IMR-90 (cell line): ENCODE measurements around the gene ZNF385D. TPM values are rescaled to one million over a fixed set of nuclear protein-coding genes. Genes with fewer than 3 reads are reported as not detected.
"Not testable (repeated sequence)": the region's sequence is repeated elsewhere in the genome, so short reads cannot be mapped to it uniquely, and the experiment has no call there.

ENCODE experiments used
- ATAC-seq: fragments of 200-7000 bp; cut with Tn5 transposase; 2 replicates; pipeline ENCODE4 v1.9.1; 2020; ENCODE audit warnings: low read depth, mild to moderate bottlenecking, moderate library complexity
- BruUV-seq: library from RNA; stranded (reverse); fragments of 400-500 nt; replicated peaks from 2 replicates; lab custom pipeline; 2021; lab: Mats Ljungman, UMichigan
- CTCF ChIA-PET: fragments of 300-600 bp; formaldehyde crosslinking; extraction: SDS; loops from one replicate; lab custom pipeline; 2021; ENCODE audit warnings: antibody characterized with exemption; lab: Yijun Ruan, JAX
- POLR2A ChIA-PET: fragments of 300-600 bp; sonication (Branson Sonifier 250); formaldehyde crosslinking; loops from one replicate; lab custom pipeline; 2022; ENCODE audit warnings: antibody characterized with exemption; ENCODE audit not compliant: unreplicated experiment; lab: Charles Lee
- DNase-seq: peaks from one replicate; pipeline ENCODE4 v3.0.0; 2013
- H2AFZ ChIP-seq: replicated peaks from 2 replicates; pipeline ENCODE3; 2013; ENCODE audit warnings: low read length, mild to moderate bottlenecking; ENCODE audit not compliant: poor library complexity
- H2AK5ac ChIP-seq: 2 replicates; pipeline ENCODE4 v1.6.1; 2013; ENCODE audit warnings: low read depth, low read length, inconsistent platforms
- H2AK9ac ChIP-seq: replicated peaks from 2 replicates; pipeline ENCODE3; 2013; ENCODE audit warnings: mild to moderate bottlenecking, low read depth, low read length, moderate library complexity; ENCODE audit not compliant: poor library complexity
- H2BK120ac ChIP-seq: 2 replicates; pipeline ENCODE4 v1.6.1; 2013; ENCODE audit warnings: low read depth, low read length, inconsistent platforms
- H2BK15ac ChIP-seq: 3 replicates; pipeline ENCODE4 v1.6.1; 2013; ENCODE audit warnings: low read depth, low read length, inconsistent platforms
- H2BK20ac ChIP-seq: 2 replicates; pipeline ENCODE4 v1.6.1; 2013; ENCODE audit warnings: low read depth, mild to moderate bottlenecking, inconsistent platforms, low read length, moderate library complexity
- H2BK5ac ChIP-seq: 2 replicates; pipeline ENCODE4 v1.6.1; 2013; ENCODE audit warnings: mild to moderate bottlenecking, low read depth, low read length, inconsistent platforms; ENCODE audit not compliant: poor library complexity, severe bottlenecking
- H3K14ac ChIP-seq: replicated peaks from 2 replicates; pipeline ENCODE4 v1.6.1; 2013; ENCODE audit warnings: low read depth, low read length, inconsistent platforms
- H3K18ac ChIP-seq: 2 replicates; pipeline ENCODE4 v1.6.1; 2013; ENCODE audit warnings: low read depth, low read length, control low read depth
- H3K23ac ChIP-seq: 2 replicates; pipeline ENCODE4 v1.6.1; 2013; ENCODE audit warnings: low read depth, low read length, inconsistent platforms
- H3K27ac ChIP-seq: 2 replicates; pipeline ENCODE4 v1.5.1; 2013; ENCODE audit warnings: mild to moderate bottlenecking, control low read depth, low read length; ENCODE audit not compliant: insufficient read depth
- H3K27me3 ChIP-seq: 2 replicates; pipeline ENCODE4 v1.6.1; 2013; ENCODE audit warnings: low read length; ENCODE audit not compliant: control insufficient read depth, insufficient read depth
- H3K36me3 ChIP-seq: 2 replicates; pipeline ENCODE4 v1.6.1; 2013; ENCODE audit warnings: low read length, mixed read lengths; ENCODE audit not compliant: control insufficient read depth, insufficient read depth
- H3K4ac ChIP-seq: 2 replicates; pipeline ENCODE4 v1.6.1; 2013; ENCODE audit warnings: low read depth, low read length, inconsistent platforms
- H3K4me1 ChIP-seq: 2 replicates; pipeline ENCODE4 v1.6.1; 2013; ENCODE audit warnings: low read length, mixed read lengths; ENCODE audit not compliant: control insufficient read depth, insufficient read depth
- H3K4me2 ChIP-seq: 2 replicates; pipeline ENCODE4 v1.6.1; 2013; ENCODE audit warnings: low read depth, mild to moderate bottlenecking, control low read depth, low read length, moderate library complexity
- H3K4me3 ChIP-seq: 2 replicates; pipeline ENCODE4 v1.5.1; 2013; ENCODE audit warnings: low read depth, mild to moderate bottlenecking, control low read depth, low read length, moderate library complexity; ENCODE audit not compliant: insufficient read depth
- H3K56ac ChIP-seq: 2 replicates; pipeline ENCODE4 v1.6.1; 2013; ENCODE audit warnings: low read length, inconsistent platforms; ENCODE audit not compliant: insufficient read depth; ENCODE audit errors: extremely low read depth
- H3K79me1 ChIP-seq, 2 experiments: 2 replicates each; pipeline ENCODE4 v1.6.1; 2013; ENCODE audit warnings: low read length in 2 of 2, inconsistent platforms in 1 of 2, low read depth in 1 of 2
- H3K9ac ChIP-seq: 2 replicates; pipeline ENCODE4 v1.6.1; 2013; ENCODE audit warnings: low read depth, low read length, control low read depth
- H3K9me1 ChIP-seq: 2 replicates; pipeline ENCODE4 v1.6.1; 2013; ENCODE audit warnings: low read length, inconsistent platforms; ENCODE audit not compliant: insufficient read depth
- H3K9me3 ChIP-seq: 2 replicates; pipeline ENCODE4 v1.6.1; 2013; ENCODE audit warnings: low read length; ENCODE audit not compliant: control insufficient read depth, insufficient read depth
- H4K20me1 ChIP-seq: 2 replicates; pipeline ENCODE4 v1.6.1; 2013; ENCODE audit warnings: low read length, inconsistent platforms; ENCODE audit not compliant: insufficient read depth
- H4K5ac ChIP-seq: 2 replicates; pipeline ENCODE4 v1.6.1; 2013; ENCODE audit warnings: mild to moderate bottlenecking, low read depth, low read length, control low read depth
- H4K8ac ChIP-seq, 2 experiments: 2 replicates each; pipeline ENCODE4 v1.6.1; 2013; ENCODE audit warnings: low read depth in 2 of 2, low read length in 2 of 2, control low read depth in 1 of 2, inconsistent platforms in 1 of 2
- H4K91ac ChIP-seq: 2 replicates; pipeline ENCODE4 v1.6.1; 2013; ENCODE audit warnings: low read depth, low read length, inconsistent platforms; ENCODE audit not compliant: insufficient read depth
- WGBS, 2 experiments: methylation state at CpG; one replicate each; pipeline versions ENCODE4 v1.1.5 to v1.1.7; 2013; ENCODE audit warnings: missing lambda C conversion rate in 2 of 2; ENCODE audit not compliant: insufficient read length in 1 of 2; ENCODE audit errors: extremely low coverage in 2 of 2; 5-methylcytosine and 5-hydroxymethylcytosine counted together
- dilution Hi-C: fragments of 300-500 bp; cut with HindIII; formaldehyde crosslinking; loops from one replicate; pipeline ENCODE4 v1.14.3; 2018; ENCODE audit warnings: low sequenced_read_pairs; ENCODE audit not compliant: unreplicated experiment
- in situ Hi-C: fragments of 300-500 bp; cut with MboI; formaldehyde crosslinking; loops from 3 replicates; pipeline ENCODE4 v1.14.3; 2019; ENCODE audit warnings: low sequenced_read_pairs, inconsistent platforms, mixed read lengths
- intact Hi-C: fragments of 100-400 bp; cut with micrococcal nuclease; formaldehyde crosslinking; loops from 2 replicates; pipeline ENCODE4 v1.10.0; 2022
- polyA plus RNA-seq, 3 experiments: library from polyadenylated mRNA; depleted of rRNA; stranded (reverse); fragments of >200 nt; gene quantifications; 2 replicates each; pipeline ENCODE4 v1.2.3, GENCODE V29; 2012; ENCODE audit warnings: low replicate concordance in 1 of 3
- total RNA-seq: library from RNA; depleted of rRNA; stranded (reverse); fragments of >200 nt; gene quantifications from 2 replicates; pipeline ENCODE4 v1.2.3, GENCODE V29; 2012

ZNF385D gene
- total and polyA plus RNA-seq, 2 of the 4 experiments (the other 2 are of a cell fraction), result 0.18 to 2.4 TPM

DNA sequence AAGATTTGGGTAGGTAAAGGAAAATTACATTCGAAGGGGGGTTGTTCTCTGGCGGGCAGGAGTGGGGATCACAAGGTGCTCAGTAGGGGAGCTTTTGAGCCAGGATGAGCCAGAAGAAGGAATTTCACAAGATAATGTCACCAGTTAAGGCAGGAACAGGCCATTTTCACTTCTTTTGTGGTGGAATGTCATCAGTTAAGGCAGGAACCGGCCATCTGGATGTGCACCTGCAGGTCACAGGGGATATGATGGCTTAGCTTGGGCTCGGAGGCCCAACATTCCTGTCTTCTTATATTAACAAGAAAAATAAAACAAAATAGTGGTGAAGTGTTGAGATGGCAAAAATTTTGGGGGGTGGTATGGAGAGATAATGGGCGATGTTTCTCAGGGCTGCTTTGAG, 373.0 kb downstream of the ZNF385D start:
- H2BK5ac ChIP-seq, H3K4me2 ChIP-seq, H3K23ac ChIP-seq, H3K36me3 ChIP-seq, H2BK120ac ChIP-seq, H4K91ac ChIP-seq, H3K27me3 ChIP-seq, H2AK9ac ChIP-seq, CTCF ChIA-PET, H3K56ac ChIP-seq, H3K79me1 ChIP-seq, H4K20me1 ChIP-seq, H2AFZ ChIP-seq, intact Hi-C loops, H3K4me3 ChIP-seq, POLR2A ChIA-PET, H3K27ac ChIP-seq, H3K18ac ChIP-seq, H2BK20ac ChIP-seq, H3K4me1 ChIP-seq, in situ Hi-C loops, H3K9me3 ChIP-seq, H4K5ac ChIP-seq, H2BK15ac ChIP-seq, H3K4ac ChIP-seq, H3K9me1 ChIP-seq, H3K14ac ChIP-seq, H4K8ac ChIP-seq, H2AK5ac ChIP-seq, ATAC-seq, BruUV-seq, H3K9ac ChIP-seq, dilution Hi-C loops, DNase-seq: not testable (repeated sequence)
- no CpG with 5 or more reads among the region's 5 CpGs for WGBS, 2 experiments
